K562 (cell line): ENCODE measurements around the gene SCNN1A. TPM values are rescaled to one million over a fixed set of nuclear protein-coding genes. Genes with fewer than 3 reads are reported as not detected.

Experiments
- BMI1 ChIP-seq: fragments of 150-350 bp; IDR thresholded peaks from 2 replicates; pipeline ENCODE4 v1.6.1; 2014; ENCODE audit warnings: low read length
- CBFA2T2 ChIP-seq: fragments of 450-650 bp; conservative IDR thresholded peaks from 2 replicates; pipeline ENCODE4 v1.6.1; 2017; ENCODE audit warnings: mild to moderate bottlenecking
- CHCHD3 ChIP-seq: fragments of 250-450 bp; sonication (Bioruptor Pico); IDR thresholded peaks from 2 replicates; pipeline ENCODE4 v2.1.2; 2022; ENCODE audit warnings: mild to moderate bottlenecking
- CHD4 ChIP-seq: fragments of 200-600 bp; sonication (generic); IDR thresholded peaks from 3 replicates; pipeline ENCODE4 v1.6.1; 2012; ENCODE audit warnings: low read depth, mild to moderate bottlenecking, mixed read lengths, low read length, inconsistent platforms; ENCODE audit not compliant: insufficient read depth, insufficient replicate concordance, poor library complexity, severe bottlenecking
- COPS2 ChIP-seq: fragments of 450-650 bp; conservative IDR thresholded peaks from 2 replicates; pipeline ENCODE4 v1.6.1; 2016; ENCODE audit warnings: mild to moderate bottlenecking, moderate library complexity
- FOXJ3 ChIP-seq: sonication (generic); formaldehyde crosslinking; IDR thresholded peaks from 2 replicates; pipeline ENCODE4 v1.4.0; 2020; ENCODE audit warnings: mild to moderate bottlenecking, missing genetic modification reagents
- LARP7 ChIP-seq: fragments of 450-650 bp; IDR thresholded peaks from 2 replicates; pipeline ENCODE4 v1.6.1; 2016
- MCM3 ChIP-seq: fragments of 450-650 bp; IDR thresholded peaks from 2 replicates; pipeline ENCODE4 v1.6.1; 2016
- NR2C2 ChIP-seq, 2 experiments: fragments of 200-800 bp in 1 of 2; sonication (Bioruptor generic) in 1 of 2; sonication (generic) in 1 of 2; formaldehyde crosslinking in 1 of 2; IDR thresholded peaks; 2 replicates each; pipeline versions ENCODE4 v1.6.1 to v1.8.0; 2016 to 2022; ENCODE audit warnings: mild to moderate bottlenecking in 1 of 2, missing compliant biosample characterization in 1 of 2, missing genetic modification characterization in 1 of 2, missing genetic modification reagents in 1 of 2
- NR4A1 ChIP-seq, 2 experiments: fragments of 250-450 bp in 1 of 2; fragments of 450-650 bp in 1 of 2; sonication (Bioruptor Pico) in 1 of 2; IDR thresholded peaks; 2 replicates each; pipeline versions ENCODE4 v1.4.0 to v1.6.1; 2016 to 2020; ENCODE audit warnings: mild to moderate bottlenecking in 2 of 2, missing compliant biosample characterization in 1 of 2, missing genetic modification characterization in 1 of 2, moderate library complexity in 1 of 2
- PHB2 ChIP-seq: fragments of 450-650 bp; IDR thresholded peaks from 2 replicates; pipeline ENCODE4 v1.6.1; 2017; ENCODE audit warnings: low read depth
- PURB ChIP-seq: sonication (generic); formaldehyde crosslinking; IDR thresholded peaks from 2 replicates; pipeline ENCODE4 v1.9.0; 2021; ENCODE audit warnings: low read depth, mild to moderate bottlenecking, missing genetic modification reagents
- RBBP5 ChIP-seq: fragments of 200-600 bp; sonication (generic); IDR thresholded peaks from 2 replicates; pipeline ENCODE4 v1.6.1; 2012; ENCODE audit warnings: borderline replicate concordance, mild to moderate bottlenecking, low read length, control low read depth, inconsistent platforms; ENCODE audit not compliant: insufficient read depth, poor library complexity, severe bottlenecking
- RNF2 ChIP-seq: sonication (generic); IDR thresholded peaks from 2 replicates; pipeline ENCODE4 v1.6.1; 2016
- TAL1 ChIP-seq: fragments of 450-650 bp; IDR thresholded peaks from 2 replicates; pipeline ENCODE4 v1.6.1; 2016; ENCODE audit warnings: mild to moderate bottlenecking
- TCF7L2 ChIP-seq: fragments of 150-350 bp; IDR thresholded peaks from 2 replicates; pipeline ENCODE4 v1.6.1; 2016; ENCODE audit warnings: low read depth, mild to moderate bottlenecking, low read length, moderate library complexity
- TFAM ChIP-seq: fragments of 250-450 bp; sonication (Bioruptor Pico); conservative IDR thresholded peaks from 2 replicates; pipeline ENCODE4 v1.5.0; 2021; ENCODE audit warnings: mild to moderate bottlenecking, moderate library complexity
- ZBTB1 ChIP-seq: sonication (generic); formaldehyde crosslinking; IDR thresholded peaks from 2 replicates; pipeline ENCODE4 v1.8.1; 2023; ENCODE audit warnings: missing genetic modification reagents, low read depth, mild to moderate bottlenecking, borderline replicate concordance
- ZNF212 ChIP-seq: fragments of 450-650 bp; formaldehyde crosslinking; IDR thresholded peaks from 2 replicates; pipeline ENCODE4 v1.4.0; 2020; ENCODE audit warnings: mild to moderate bottlenecking
- ZNF717 ChIP-seq: fragments of 250-450 bp; sonication (Bioruptor Pico); IDR thresholded peaks from 2 replicates; pipeline ENCODE4 v1.5.0; 2021
- polyA plus RNA-seq, 8 experiments: library from polyadenylated mRNA; depleted of rRNA in 4 of 8; stranded (reverse) in 5 of 8; unstranded in 3 of 8; fragments of >200 nt; fragmentation: Nextera tagmentation in 2 of 8; fragmentation: Illumina TruSeq in 1 of 8; extraction: Ambion mirVana in 2 of 8; extraction: Trizol in 1 of 8; gene quantifications; 2 replicates each; pipeline versions ENCODE4 v1.2.1 to v1.2.3, GENCODE V29; 2011 to 2014; ENCODE audit warnings: inconsistent platforms in 1 of 8, missing spikeins in 1 of 8
- total RNA-seq, 7 experiments: library from RNA; depleted of rRNA in 6 of 7; stranded (reverse); fragments of >200 nt in 6 of 7; fragmentation: Illumina TruSeq in 2 of 7; extraction: Trizol in 2 of 7; gene quantifications; 2 replicates each; pipeline versions ENCODE4 v1.2.1 to v1.2.3, GENCODE V29; 2011 to 2021; ENCODE audit warnings: low replicate concordance in 1 of 7
- TF ChIP-seq, protein P1 (sequence below): fragments of 450-650 bp; formaldehyde crosslinking; IDR thresholded peaks from 2 replicates; pipeline ENCODE4 v1.4.0; 2020; ENCODE audit warnings: mild to moderate bottlenecking, mixed read lengths
- TF ChIP-seq, protein P2 (sequence below): fragments of 250-450 bp; sonication (Bioruptor Pico); IDR thresholded peaks from 2 replicates; pipeline ENCODE4 v1.5.0; 2021
- TF ChIP-seq, protein P3 (sequence below): fragments of 250-450 bp; sonication (Bioruptor Pico); IDR thresholded peaks from 2 replicates; pipeline ENCODE4 v1.8.0; 2021; ENCODE audit warnings: borderline replicate concordance, mild to moderate bottlenecking, moderate library complexity; ENCODE audit not compliant: poor library complexity, severe bottlenecking
- TF ChIP-seq, protein P4 (sequence below): sonication (generic); formaldehyde crosslinking; IDR thresholded peaks from 2 replicates; pipeline ENCODE4 v1.9.0; 2022; ENCODE audit warnings: mild to moderate bottlenecking, missing genetic modification reagents
- TF ChIP-seq, protein P5 (sequence below), 2 experiments: fragments of 450-650 bp in 1 of 2; sonication (generic) in 1 of 2; formaldehyde crosslinking; conservative IDR thresholded peaks; 2 replicates each; pipeline versions ENCODE4 v1.4.0 to v1.8.1; 2020 to 2022; ENCODE audit warnings: mild to moderate bottlenecking in 1 of 2, missing genetic modification reagents in 1 of 2

Gene SCNN1A
- total and polyA plus RNA-seq, 9 of the 15 experiments (the other 6 are each of a cell fraction or from before 2014, with no cell fraction given) = 0.15 to 0.49 (median 0.32) TPM; not detected in 5

DNA sequence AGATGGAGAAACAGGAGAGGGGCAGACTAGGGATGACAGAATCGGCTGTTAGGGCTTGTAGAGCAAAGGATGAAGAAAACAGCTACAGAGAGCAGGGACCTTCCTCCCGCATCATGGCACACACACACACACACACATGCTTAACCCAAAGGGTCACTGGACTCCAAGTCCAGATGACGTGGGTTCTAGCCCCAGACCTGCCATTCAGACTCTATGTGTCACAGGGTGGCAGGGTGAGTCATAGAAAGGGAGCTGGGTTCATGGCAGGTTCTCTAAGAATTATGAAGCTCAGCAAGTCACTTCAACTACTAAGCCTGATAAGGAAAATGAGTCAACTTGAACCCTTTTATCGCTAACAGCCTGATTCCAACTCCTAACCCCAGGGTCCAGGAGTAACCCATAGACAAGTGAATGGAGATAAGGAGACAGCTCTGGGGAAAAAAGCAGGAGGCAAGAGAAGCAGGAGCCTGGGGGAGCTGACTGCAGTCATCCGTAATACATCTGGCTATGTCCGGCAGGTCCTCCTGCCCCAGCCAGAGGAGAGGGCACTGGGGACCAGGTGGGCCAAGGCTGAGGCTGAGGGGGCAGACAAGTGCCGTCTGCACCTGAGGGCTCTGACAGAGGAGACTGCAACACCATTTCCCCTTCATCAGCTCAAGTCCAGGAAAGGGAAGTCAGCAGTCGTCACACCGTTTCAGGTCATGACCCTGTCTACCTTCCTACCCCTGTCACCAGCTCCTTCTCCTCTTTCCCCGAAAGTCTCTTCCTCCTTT is 29.9 kb downstream of the SCNN1A start (continued):
- TF ChIP-seq, protein P1, sequence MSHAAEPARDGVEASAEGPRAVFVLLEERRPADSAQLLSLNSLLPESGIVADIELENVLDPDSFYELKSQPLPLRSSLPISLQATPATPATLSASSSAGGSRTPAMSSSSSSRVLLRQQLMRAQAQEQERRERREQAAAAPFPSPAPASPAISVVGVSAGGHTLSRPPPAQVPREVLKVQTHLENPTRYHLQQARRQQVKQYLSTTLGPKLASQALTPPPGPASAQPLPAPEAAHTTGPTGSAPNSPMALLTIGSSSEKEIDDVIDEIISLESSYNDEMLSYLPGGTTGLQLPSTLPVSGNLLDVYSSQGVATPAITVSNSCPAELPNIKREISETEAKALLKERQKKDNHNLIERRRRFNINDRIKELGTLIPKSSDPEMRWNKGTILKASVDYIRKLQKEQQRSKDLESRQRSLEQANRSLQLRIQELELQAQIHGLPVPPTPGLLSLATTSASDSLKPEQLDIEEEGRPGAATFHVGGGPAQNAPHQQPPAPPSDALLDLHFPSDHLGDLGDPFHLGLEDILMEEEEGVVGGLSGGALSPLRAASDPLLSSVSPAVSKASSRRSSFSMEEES = no peak
- TF ChIP-seq MCM3 = no peak
- TF ChIP-seq CBFA2T2 = peak; percentile 94
- TF ChIP-seq, protein P2, sequence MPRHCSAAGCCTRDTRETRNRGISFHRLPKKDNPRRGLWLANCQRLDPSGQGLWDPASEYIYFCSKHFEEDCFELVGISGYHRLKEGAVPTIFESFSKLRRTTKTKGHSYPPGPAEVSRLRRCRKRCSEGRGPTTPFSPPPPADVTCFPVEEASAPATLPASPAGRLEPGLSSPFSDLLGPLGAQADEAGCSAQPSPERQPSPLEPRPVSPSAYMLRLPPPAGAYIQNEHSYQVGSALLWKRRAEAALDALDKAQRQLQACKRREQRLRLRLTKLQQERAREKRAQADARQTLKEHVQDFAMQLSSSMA (CRISPR knock-in tag) = no peak
- peak; percentile 63; the same call in 1 of the 2 replicates for TF ChIP-seq RNF2
- no peak; the same call in 1 of the 2 replicates for TF ChIP-seq NR2C2 (CRISPR knock-in tag; IDR thresholded peaks at IDR 0.05)
- TF ChIP-seq NR2C2 (tag; IDR thresholded peaks at IDR 0.05) = peak; percentile 85
- TF ChIP-seq TAL1 = peak; percentile 87
- no peak for TF ChIP-seq CHD4
- TF ChIP-seq COPS2 = no peak
- TF ChIP-seq, protein P3, sequence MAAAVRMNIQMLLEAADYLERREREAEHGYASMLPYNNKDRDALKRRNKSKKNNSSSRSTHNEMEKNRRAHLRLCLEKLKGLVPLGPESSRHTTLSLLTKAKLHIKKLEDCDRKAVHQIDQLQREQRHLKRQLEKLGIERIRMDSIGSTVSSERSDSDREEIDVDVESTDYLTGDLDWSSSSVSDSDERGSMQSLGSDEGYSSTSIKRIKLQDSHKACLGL (CRISPR knock-in tag) = no peak
- peak; percentile 58 for TF ChIP-seq RBBP5
- TF ChIP-seq CHCHD3 (CRISPR knock-in tag) = no peak
- no peak for TF ChIP-seq ZNF717
- no peak for TF ChIP-seq TFAM (CRISPR knock-in tag)
- TF ChIP-seq ZNF212 (CRISPR knock-in tag) = no peak
- TF ChIP-seq NR4A1 (CRISPR knock-in tag; IDR thresholded peaks at IDR 0.05) = no peak
- no peak for TF ChIP-seq NR4A1 (tag; IDR thresholded peaks at IDR 0.05)
- TF ChIP-seq, protein P4, sequence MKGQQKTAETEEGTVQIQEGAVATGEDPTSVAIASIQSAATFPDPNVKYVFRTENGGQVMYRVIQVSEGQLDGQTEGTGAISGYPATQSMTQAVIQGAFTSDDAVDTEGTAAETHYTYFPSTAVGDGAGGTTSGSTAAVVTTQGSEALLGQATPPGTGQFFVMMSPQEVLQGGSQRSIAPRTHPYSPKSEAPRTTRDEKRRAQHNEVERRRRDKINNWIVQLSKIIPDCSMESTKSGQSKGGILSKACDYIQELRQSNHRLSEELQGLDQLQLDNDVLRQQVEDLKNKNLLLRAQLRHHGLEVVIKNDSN = no peak
- no peak for TF ChIP-seq BMI1
- TF ChIP-seq LARP7 = no peak
- TF ChIP-seq ZBTB1 (CRISPR knock-in tag) = no peak
- no peak for TF ChIP-seq PURB (CRISPR knock-in tag)
- TF ChIP-seq, protein P5, sequence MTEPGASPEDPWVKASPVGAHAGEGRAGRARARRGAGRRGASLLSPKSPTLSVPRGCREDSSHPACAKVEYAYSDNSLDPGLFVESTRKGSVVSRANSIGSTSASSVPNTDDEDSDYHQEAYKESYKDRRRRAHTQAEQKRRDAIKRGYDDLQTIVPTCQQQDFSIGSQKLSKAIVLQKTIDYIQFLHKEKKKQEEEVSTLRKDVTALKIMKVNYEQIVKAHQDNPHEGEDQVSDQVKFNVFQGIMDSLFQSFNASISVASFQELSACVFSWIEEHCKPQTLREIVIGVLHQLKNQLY (CRISPR knock-in tag; conservative IDR thresholded peaks at IDR 0.05) = no peak
- TF ChIP-seq FOXJ3 (CRISPR knock-in tag) = no peak
- TF ChIP-seq TCF7L2 = no peak
- TF ChIP-seq PHB2 = 0 out of 2 replicates have a peak, but pooled peaks have one; percentile 13
